SIG-M5 treated with dmso at 0.1 percent for 504 hours (cell line): ENCODE measurements around the gene SLIT1.

Experiments
- DNase-seq: peaks from one replicate; lab custom pipeline; 2025; ENCODE audit not compliant: unreplicated experiment; lab: John Stamatoyannopoulos, UW

SLIT1 gene

GRCh38 chr10:96984541-96985131, 201.1 kb downstream of the SLIT1 start:
- no peak for DNase-seq

- no peak for DNase-seq
These were observed 203.4 kb downstream of the SLIT1 start for GRCh38 chr10:96982149-96982930.

GRCh38 chr10:96978621-96979154, 207.1 kb downstream of the SLIT1 start:
- DNase-seq: no peak

DNA sequence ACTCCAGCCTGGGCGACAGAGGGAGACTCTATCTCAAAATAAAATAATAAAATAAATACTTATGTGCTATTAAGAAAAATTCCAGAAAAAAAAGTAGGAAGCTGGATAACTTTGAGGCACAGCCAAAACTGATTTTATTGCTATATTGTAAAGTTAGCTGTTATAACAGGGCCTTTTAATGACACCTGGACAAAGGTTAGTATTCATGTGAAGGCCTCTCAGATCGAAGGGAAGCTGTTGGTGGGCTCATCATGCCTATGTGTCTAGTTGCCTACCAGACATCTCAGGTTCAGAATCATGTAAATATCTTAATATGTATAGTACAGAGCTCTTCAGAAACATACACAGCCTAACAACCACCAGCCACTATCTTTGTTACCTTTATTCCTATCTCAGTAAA, 210.6 kb downstream of the SLIT1 start:
- no peak for DNase-seq

DNA sequence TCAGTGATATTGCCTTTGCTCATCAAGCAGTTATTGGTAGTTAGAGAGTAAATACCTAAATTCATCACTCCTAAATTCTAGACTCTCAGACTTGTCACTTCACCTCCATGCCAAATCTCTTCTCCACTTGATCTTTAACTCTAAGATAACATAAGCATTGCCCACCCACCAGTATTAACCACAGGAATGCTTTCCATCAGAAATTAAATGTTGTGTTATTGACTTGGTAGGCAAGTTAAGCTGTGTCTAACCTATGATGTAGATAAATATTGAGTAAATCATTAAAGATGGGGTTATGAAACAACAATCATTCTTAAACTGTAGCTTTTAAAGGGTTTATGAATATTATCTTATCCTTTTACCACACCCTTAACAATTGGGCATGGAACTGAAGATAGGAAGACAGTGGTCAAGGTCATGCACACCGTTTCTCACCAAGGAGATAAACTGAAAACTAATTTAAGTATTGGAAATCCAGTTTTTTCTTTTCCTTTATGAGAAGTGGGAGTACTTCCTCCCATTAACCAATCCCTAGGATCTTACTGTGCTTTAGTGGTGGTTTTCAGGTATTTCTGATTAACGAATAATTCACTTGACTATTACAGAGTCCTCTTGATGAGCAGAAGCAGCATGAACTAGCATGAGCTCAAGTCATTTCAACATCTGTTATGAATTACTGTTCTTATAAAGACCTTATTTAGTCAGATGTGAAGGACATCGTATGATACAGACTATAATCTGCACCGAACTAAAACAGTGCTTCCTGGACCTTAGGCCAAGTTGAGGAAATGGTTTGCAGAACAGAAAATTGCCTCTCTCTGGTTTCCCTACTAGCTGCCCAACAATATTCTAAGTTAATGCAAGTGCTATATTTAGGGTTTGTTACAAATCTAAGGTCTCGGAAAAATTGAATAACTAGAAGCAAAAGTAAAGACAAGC, 211.7 kb downstream of the SLIT1 start:
- no peak for DNase-seq

DNA sequence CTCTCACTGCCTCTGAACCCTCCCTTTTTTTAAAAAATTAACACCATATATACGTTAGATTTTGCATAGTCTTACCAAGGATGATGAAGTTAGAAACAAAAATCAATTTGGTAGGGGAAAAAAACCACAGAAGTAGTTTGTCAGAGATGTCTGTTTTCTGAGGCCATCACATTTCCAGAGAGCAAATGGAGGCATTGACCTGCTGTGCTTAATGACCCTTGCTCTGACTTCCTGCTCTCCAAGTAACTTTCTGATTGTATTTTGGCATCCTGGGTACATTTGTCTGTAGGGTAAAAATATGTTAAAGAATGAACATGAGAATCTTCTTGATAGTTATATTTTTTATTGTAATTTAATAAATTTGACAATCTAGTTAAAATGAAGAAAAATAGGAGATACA, 213.5 kb downstream of the SLIT1 start:
- DNase-seq: no peak

DNA sequence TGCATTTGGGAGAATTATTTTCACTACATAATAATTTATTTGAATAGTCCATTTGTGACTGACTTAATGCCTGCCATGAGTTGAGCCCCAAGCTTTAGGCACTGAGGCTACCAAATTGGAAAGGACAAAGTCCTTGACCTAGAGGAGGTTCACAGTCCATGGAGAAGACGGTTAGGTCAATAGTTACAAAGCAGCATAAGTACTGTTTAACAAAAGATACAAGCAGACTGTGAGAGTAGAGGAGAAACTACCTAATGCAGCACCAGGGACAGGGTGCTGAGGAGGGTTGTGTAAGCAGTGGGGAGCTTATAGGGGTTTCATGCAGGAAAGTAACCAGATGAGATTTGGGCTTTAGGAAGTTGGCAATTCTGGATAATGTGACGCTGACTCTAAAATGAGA, 214.4 kb downstream of the SLIT1 start:
- DNase-seq: no peak

GRCh38 chr10:96968682-96969423, 216.9 kb downstream of the SLIT1 start:
- no peak for DNase-seq

DNA sequence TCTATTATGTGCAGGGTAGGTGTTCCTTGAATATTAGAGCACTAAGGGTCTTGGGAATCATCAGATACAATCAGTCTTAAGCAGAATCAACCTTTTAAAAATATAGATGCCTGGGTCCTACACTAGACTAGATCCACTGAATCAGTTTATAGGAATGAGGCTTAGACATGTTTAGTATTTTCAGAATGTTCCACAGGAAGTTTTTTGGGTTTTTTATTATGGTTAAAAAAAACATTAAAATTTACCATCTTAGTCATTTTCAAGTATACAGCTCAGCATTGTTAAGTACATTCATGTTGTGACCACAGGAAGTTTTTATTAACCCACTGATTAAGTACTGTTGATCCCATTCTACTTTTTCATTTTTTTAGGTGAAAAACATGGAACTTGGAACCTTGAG, 217.9 kb downstream of the SLIT1 start:
- DNase-seq: no peak

- no peak for DNase-seq
These were observed 221.6 kb downstream of the SLIT1 start for GRCh38 chr10:96964131-96964530.

DNA sequence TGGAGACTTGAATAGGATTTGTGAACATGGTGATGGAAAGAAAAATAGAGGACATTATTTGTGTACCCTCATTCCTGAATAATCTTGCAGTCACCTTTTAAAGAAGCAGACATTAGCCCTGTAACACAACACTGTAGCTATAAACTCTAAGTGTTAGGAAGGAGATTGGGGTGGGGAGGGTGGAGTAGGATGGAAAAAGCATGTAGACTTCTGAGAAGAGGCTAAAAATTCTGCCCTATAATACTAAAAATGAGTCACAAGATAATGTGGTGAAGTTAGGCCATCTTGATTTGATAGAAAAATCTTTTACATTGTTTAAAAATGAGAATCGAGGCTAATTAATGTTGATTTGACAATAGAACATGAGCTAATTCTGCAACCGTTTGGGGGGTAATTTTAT, 224.9 kb downstream of the SLIT1 start:
- DNase-seq: no peak

- DNase-seq: no peak
These were observed 226.0 kb downstream of the SLIT1 start for GRCh38 chr10:96959733-96960132.

DNA sequence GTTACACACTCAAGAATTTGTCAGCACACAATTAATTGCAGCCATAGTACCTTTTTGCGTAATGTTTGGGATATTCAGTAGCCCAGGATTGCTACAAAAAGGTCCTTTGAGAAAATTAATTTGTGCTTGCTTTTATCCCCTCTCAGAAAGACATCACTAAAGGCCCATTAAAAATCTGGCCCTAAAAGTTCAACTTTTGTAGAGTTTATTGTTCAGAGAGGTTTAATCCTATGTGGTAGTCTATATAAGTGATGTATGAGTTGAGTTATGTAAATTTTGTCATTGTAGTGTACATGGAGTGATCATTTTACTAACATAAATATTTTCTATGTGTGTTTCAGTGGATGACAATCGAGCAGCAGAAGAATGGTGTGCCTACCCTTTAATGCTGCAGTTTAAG, 227.7 kb downstream of the SLIT1 start:
- DNase-seq: no peak

DNA sequence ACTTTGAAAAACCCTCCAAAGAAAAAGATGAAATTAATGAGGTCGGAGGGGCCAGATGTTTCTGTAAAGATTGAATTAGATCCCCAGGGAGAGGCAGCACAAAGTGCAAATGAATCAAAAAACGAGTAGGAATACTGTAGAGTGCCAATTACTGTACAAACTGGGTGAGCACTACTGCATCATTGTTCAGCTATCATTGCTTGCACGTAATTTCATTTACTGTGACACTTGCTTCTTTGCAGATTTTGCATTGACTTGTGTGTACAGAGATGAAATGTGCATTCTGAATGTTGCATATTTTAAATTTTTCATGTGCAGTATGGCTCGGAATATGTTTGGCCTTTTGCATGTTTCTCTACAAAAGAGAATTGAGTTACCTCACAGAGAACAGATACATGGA, 230.0 kb downstream of the SLIT1 start:
- DNase-seq: no peak

DNA sequence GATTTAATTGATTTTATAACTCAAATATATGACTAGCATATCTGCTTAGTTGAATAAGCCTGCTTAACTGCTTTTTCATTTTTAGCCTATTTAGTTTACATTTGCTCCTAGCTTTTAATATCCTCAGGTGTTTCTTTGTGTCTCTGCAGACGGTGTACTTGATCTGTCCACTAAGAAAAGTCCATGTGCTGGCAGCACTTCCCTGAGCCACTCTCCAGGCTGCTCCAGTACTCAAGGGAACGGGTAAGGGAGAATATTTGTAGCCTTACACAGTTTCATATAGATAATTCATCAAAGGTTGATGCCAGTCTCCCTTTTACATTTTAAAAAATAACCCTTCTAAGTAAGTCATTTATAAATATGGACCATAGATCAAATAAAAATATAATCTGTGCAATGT, 233.8 kb downstream of the SLIT1 start:
- no peak for DNase-seq

DNA sequence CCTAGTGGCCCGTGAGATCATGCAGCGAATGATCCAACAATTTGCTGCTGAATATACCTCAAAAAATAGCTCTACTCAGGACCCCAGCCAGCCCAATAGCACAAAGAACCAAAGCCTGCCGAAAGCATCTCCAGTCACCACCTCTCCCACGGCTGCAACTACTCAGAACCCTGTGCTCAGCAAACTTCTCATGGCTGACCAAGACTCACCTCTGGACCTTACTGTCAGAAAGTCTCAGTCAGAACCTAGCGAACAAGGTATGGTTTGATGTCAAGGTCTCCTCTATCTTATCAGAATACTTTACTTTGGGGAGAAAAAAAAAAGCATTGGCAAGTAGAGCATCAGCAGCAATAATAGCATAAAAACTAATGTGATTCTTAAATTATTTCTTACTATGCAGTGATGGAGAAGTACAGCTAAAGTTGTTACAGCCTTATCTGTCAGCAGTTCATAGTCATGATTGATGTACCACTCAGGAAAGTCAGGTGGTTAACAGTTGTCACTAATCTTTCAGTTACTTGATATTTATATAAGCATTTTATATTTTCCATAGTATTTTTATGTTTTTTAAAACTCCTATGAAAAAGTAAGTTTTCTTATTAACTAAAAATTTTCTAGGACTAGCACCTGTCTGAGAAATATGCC, 236.6 kb downstream of the SLIT1 start:
- DNase-seq: no peak
